Measurements from ENCODE around the gene IRF4.

DNA sequence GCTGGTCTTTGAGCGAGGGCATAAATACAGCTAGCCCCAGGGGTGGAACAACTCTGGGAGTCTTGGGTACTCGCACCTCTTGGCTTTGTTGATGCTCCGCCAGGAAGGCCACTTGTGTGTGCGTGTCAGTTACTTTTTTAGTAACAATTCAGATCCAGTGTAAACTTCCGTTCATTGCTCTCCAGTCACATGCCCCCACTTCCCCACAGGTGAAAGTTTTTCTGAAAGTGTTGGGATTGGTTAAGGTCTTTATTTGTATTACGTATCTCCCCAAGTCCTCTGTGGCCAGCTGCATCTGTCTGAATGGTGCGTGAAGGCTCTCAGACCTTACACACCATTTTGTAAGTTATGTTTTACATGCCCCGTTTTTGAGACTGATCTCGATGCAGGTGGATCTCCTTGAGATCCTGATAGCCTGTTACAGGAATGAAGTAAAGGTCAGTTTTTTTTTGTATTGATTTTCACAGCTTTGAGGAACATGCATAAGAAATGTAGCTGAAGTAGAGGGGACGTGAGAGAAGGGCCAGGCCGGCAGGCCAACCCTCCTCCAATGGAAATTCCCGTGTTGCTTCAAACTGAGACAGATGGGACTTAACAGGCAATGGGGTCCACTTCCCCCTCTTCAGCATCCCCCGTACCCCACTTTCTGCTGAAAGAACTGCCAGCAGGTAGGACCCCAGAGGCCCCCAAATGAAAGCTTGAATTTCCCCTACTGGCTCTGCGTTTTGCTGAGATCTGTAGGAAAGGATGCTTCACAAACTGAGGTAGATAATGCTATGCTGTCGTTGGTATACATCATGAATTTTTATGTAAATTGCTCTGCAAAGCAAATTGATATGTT is 19.2 kb downstream of the IRF4 start:
- TF ChIP-seq POLR2A (IDR thresholded peaks at IDR 0.05; ENCODE audit: low read length) (no peak), GATA1 (IDR thresholded peaks at IDR 0.05; ENCODE audit: low read depth, low read length) (no peak)
